PC-3 (cell line): ENCODE data around the gene NUDT6. TPM values are rescaled to one million over a fixed set of nuclear protein-coding genes. Genes with fewer than 3 reads are reported as not detected.

ENCODE experiments used
- ATAC-seq: fragments of 200-7000 bp; cut with Tn5 transposase; 2 replicates; pipeline ENCODE4 v1.9.1; 2020; ENCODE audit warnings: mild to moderate bottlenecking, moderate library complexity
- BruUV-seq: library from RNA; stranded (reverse); fragments of 400-500 nt; replicated peaks from 2 replicates; lab custom pipeline; 2021; lab: Mats Ljungman, UMichigan
- CTCF ChIA-PET: fragments of 300-600 bp; sonication (Branson Sonifier 250); formaldehyde crosslinking; loops from one replicate; lab custom pipeline; 2022; ENCODE audit warnings: antibody characterized with exemption; lab: Charles Lee
- POLR2A ChIA-PET: fragments of 300-600 bp; sonication (Branson Sonifier 250); formaldehyde crosslinking; loops from one replicate; lab custom pipeline; 2022; ENCODE audit warnings: antibody characterized with exemption; ENCODE audit not compliant: unreplicated experiment; lab: Charles Lee
- DNase-seq: peaks from one replicate; pipeline ENCODE4 v3.0.0-alpha.2; 2015
- H2AFZ ChIP-seq: fragments of 300-600 bp; sonication (generic); 2 replicates; pipeline ENCODE4 v1.6.0; 2016; ENCODE audit warnings: antibody characterized with exemption, low read length
- H3F3A ChIP-seq: fragments of 300-600 bp; sonication (generic); one replicate; pipeline ENCODE4 v1.6.0; 2017; ENCODE audit warnings: antibody characterized with exemption, low read length, control low read depth, mild to moderate bottlenecking; ENCODE audit not compliant: unreplicated experiment
- H3K27ac ChIP-seq: fragments of 300-600 bp; sonication (generic); 2 replicates; pipeline ENCODE4 v1.5.1; 2016; ENCODE audit warnings: mild to moderate bottlenecking, low read length
- H3K27me3 ChIP-seq: fragments of 300-600 bp; sonication (generic); 2 replicates; pipeline ENCODE4 v1.6.1; 2016; ENCODE audit warnings: low read length, mixed read lengths
- H3K36me3 ChIP-seq: fragments of 300-600 bp; sonication (generic); 2 replicates; pipeline ENCODE4 v1.6.1; 2016; ENCODE audit warnings: low read depth, mixed run types, low read length, mixed read lengths
- H3K4me1 ChIP-seq: fragments of 300-600 bp; sonication (generic); 2 replicates; pipeline ENCODE4 v1.5.1; 2016; ENCODE audit warnings: low read length; ENCODE audit not compliant: insufficient read depth
- H3K4me2 ChIP-seq: fragments of 300-600 bp; sonication (generic); 2 replicates; pipeline ENCODE4 v1.6.0; 2016; ENCODE audit warnings: low read length
- H3K4me3 ChIP-seq: fragments of 300-600 bp; sonication (generic); 2 replicates; pipeline ENCODE4 v1.5.1; 2016; ENCODE audit warnings: mild to moderate bottlenecking, low read length, mixed read lengths
- H3K79me2 ChIP-seq: fragments of 300-600 bp; sonication (generic); 2 replicates; pipeline ENCODE4 v1.6.1; 2017; ENCODE audit warnings: low read length, mixed read lengths
- H3K9ac ChIP-seq: fragments of 300-600 bp; sonication (generic); 2 replicates; pipeline ENCODE4 v1.6.0; 2016; ENCODE audit warnings: mild to moderate bottlenecking, low read length
- H3K9me2 ChIP-seq: fragments of 300-600 bp; sonication (generic); replicated peaks from 2 replicates; pipeline ENCODE4 v1.6.1; 2016; ENCODE audit warnings: mixed run types, low read length, mixed read lengths
- H3K9me3 ChIP-seq: fragments of 300-600 bp; sonication (generic); 2 replicates; pipeline ENCODE4 v1.6.1; 2016; ENCODE audit warnings: low read length, mixed read lengths
- H4K20me1 ChIP-seq: fragments of 300-600 bp; sonication (generic); 2 replicates; pipeline ENCODE4 v1.6.1; 2016; ENCODE audit warnings: low read length, mixed read lengths
- CTCF ChIP-seq: fragments of 300-600 bp; sonication (generic); conservative IDR thresholded peaks from 2 replicates; pipeline ENCODE4 v1.5.1; 2017; ENCODE audit warnings: antibody characterized with exemption, low read depth, mild to moderate bottlenecking, low read length
- EZH2 ChIP-seq: fragments of 300-600 bp; sonication (generic); IDR thresholded peaks from one replicate; pipeline ENCODE4 v1.6.1; 2017; ENCODE audit warnings: antibody characterized with exemption, mild to moderate bottlenecking, low read length; ENCODE audit not compliant: unreplicated experiment
- EZH2phosphoT487 ChIP-seq: fragments of 300-600 bp; sonication (generic); IDR thresholded peaks from 2 replicates; pipeline ENCODE4 v1.6.1; 2018; ENCODE audit warnings: mild to moderate bottlenecking, antibody characterized with exemption, low read length, borderline replicate concordance
- intact Hi-C: fragments of 100-400 bp; cut with micrococcal nuclease; formaldehyde crosslinking; loops from 2 replicates; pipeline ENCODE4 v1.9.0; 2023
- total RNA-seq: library from RNA; depleted of rRNA; stranded (reverse); fragments of >200 nt; gene quantifications from 2 replicates; pipeline ENCODE4 v1.2.3, GENCODE V29; 2014

Gene NUDT6
- total RNA-seq, 1 experiment from 2014 or later, result 6.9 TPM

GRCh38 chr4:122922877-122923511 is 597 bp upstream of the NUDT6 start:
- peak overlapping the region; percentile 100 for H2AFZ ChIP-seq
- ChIA-PET CTCF (no interaction called here), POLR2A (interaction anchor here (0.6 kb wide), 2 partner anchors 26 to 1098 kb away, joined by 4 read pairs; no protein-coding TSS in a partner anchor)
- ATAC-seq (peak; percentile 91), DNase-seq (peak; percentile 80)
- no peaks in the 10 kb centered on the region for H3K9me3 ChIP-seq
- no peaks in the 10 kb centered on the region for H3F3A ChIP-seq
- TF ChIP-seq EZH2phosphoT487, result no peak
- no peaks in the 10 kb centered on the region for H3K27me3 ChIP-seq
- H4K20me1 ChIP-seq, result no peaks in the 10 kb centered on the region; the same call in 1 of the 2 replicates
- H3K36me3 ChIP-seq, result no peaks in the 10 kb centered on the region
- H3K79me2 ChIP-seq, result peaks cover 66% of the 10 kb centered on the region
- peaks cover 19% of the 10 kb centered on the region for H3K4me1 ChIP-seq
- peak overlapping the region; percentile 97 for H3K4me3 ChIP-seq
- H3K9me2 ChIP-seq, result no peaks in the 10 kb centered on the region
- H3K9ac ChIP-seq, result peak overlapping the region; percentile 89
- BruUV-seq, result no TSS peak
- peak overlapping the region; percentile 99 for H3K4me2 ChIP-seq
- intact Hi-C loops, result no loop called here
- H3K27ac ChIP-seq, result peak overlapping the region; percentile 59

GRCh38 chr4:122921300-122921699 is 1.1 kb downstream of the NUDT6 start:
- DNase-seq (no peak), ATAC-seq (no peak)
- H3K36me3 ChIP-seq, result no peaks in the 10 kb centered on the region
- POLR2A ChIA-PET, result no interaction called here
- peaks cover 23% of the 10 kb centered on the region for H3K4me1 ChIP-seq
- no peak overlapping the region for H3K27ac ChIP-seq
- no peak for TF ChIP-seq EZH2
- TF ChIP-seq CTCF, result no peak
- TF ChIP-seq EZH2phosphoT487, result no peak
- no TSS peak for BruUV-seq
- H3K4me2 ChIP-seq, result peak overlapping the region; percentile 99
- no peaks in the 10 kb centered on the region for H3F3A ChIP-seq
- H3K4me3 ChIP-seq, result peak overlapping the region; percentile 97
- H3K9me3 ChIP-seq, result no peaks in the 10 kb centered on the region
- CTCF ChIA-PET, result no interaction called here
- H3K9me2 ChIP-seq, result no peaks in the 10 kb centered on the region
- H4K20me1 ChIP-seq, result no peaks in the 10 kb centered on the region; the same call in 1 of the 2 replicates
- peak overlapping the region; percentile 89 for H3K9ac ChIP-seq
- intact Hi-C loops, result no loop called here
- H3K27me3 ChIP-seq, result no peaks in the 10 kb centered on the region
- H2AFZ ChIP-seq, result no peak overlapping the region
- peaks cover 51% of the 10 kb centered on the region for H3K79me2 ChIP-seq

GRCh38 chr4:122920473-122920872 is 1.9 kb downstream of the NUDT6 start:
- no peak overlapping the region for H3K4me3 ChIP-seq
- H3K9me3 ChIP-seq, result no peaks in the 10 kb centered on the region
- no peaks in the 10 kb centered on the region for H3K36me3 ChIP-seq
- H3F3A ChIP-seq, result no peaks in the 10 kb centered on the region
- peaks cover 19% of the 10 kb centered on the region for H3K4me1 ChIP-seq
- BruUV-seq, result no TSS peak
- no peak for TF ChIP-seq EZH2
- TF ChIP-seq EZH2phosphoT487, result no peak
- no peak for TF ChIP-seq CTCF
- ATAC-seq, result no peak
- peaks cover 43% of the 10 kb centered on the region for H3K79me2 ChIP-seq
- ChIA-PET POLR2A (no interaction called here), CTCF (no interaction called here)
- intact Hi-C loops, result no loop called here
- H3K9ac ChIP-seq, result no peak overlapping the region
- no peak overlapping the region for H3K27ac ChIP-seq
- no peak overlapping the region for H2AFZ ChIP-seq
- H3K4me2 ChIP-seq, result no peak overlapping the region
- no peak for DNase-seq
- H3K9me2 ChIP-seq, result no peaks in the 10 kb centered on the region
- H4K20me1 ChIP-seq, result no peaks in the 10 kb centered on the region; the same call in 1 of the 2 replicates
- no peaks in the 10 kb centered on the region for H3K27me3 ChIP-seq
